Measurements from ENCODE around the gene LRP1B.
A peak's percentile ranks its signal among the peaks of the same experiment; 100 is the strongest.

The LRP1B gene

DNA sequence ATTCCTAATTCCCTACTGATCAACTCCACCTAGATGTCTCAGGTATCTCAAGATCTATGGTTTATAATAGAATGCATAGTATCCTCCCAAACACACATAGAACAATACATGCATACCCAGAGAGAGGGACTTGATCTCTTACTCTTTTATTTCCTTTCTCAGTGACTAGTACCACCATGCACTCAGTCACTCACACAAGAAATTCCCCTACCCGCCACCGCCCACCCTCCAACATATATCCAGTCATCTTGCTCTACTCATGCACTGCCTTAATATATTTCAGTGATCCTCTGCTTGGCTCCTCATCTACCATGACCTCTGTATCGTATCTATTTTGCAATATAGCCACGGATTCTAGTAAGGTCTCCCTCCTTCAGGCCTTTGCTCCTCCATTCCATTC is 996.9 kb downstream of the LRP1B start:
- no peaks in the 10 kb centered on the region for H3K36me3 ChIP-seq (ENCODE audit: insufficient read depth, low read length)
- no peaks in the 10 kb centered on the region for H3K27me3 ChIP-seq (ENCODE audit: insufficient read depth, low read length, poor library complexity)
- peak overlapping the region; percentile 56 for H3K27ac ChIP-seq (ENCODE audit: low read length)
- no peaks in the 10 kb centered on the region for H4K20me1 ChIP-seq (ENCODE audit: insufficient read depth, low read length)
- no peak overlapping the region for H3K9ac ChIP-seq (ENCODE audit: low read depth, low read length)
- no peak overlapping the region for H3K4me2 ChIP-seq (ENCODE audit: insufficient read depth, low read length)
- H3K9me3 ChIP-seq (ENCODE audit: insufficient read depth, low read length, severe bottlenecking), result peaks cover 2% of the 10 kb centered on the region
- ATAC-seq (ENCODE audit: insufficient read depth, low read depth) (no peak), DNase-seq (no peak)
- H2AFZ ChIP-seq (ENCODE audit: low read depth, low read length), result no peak overlapping the region
- H3K4me3 ChIP-seq (ENCODE audit: low read depth in 1 of 2, low read length in 2 of 2), result no peak overlapping the region
- H3K79me2 ChIP-seq (ENCODE audit: insufficient read depth, low read length), result no peaks in the 10 kb centered on the region
- H3K4me1 ChIP-seq (ENCODE audit: insufficient read depth, low read length), result peaks cover 51% of the 10 kb centered on the region
- TF ChIP-seq EZH2 (IDR thresholded peaks at IDR 0.05; ENCODE audit: borderline replicate concordance, low read depth, low read length, severe bottlenecking), result no peak
- TF ChIP-seq, protein P1, sequence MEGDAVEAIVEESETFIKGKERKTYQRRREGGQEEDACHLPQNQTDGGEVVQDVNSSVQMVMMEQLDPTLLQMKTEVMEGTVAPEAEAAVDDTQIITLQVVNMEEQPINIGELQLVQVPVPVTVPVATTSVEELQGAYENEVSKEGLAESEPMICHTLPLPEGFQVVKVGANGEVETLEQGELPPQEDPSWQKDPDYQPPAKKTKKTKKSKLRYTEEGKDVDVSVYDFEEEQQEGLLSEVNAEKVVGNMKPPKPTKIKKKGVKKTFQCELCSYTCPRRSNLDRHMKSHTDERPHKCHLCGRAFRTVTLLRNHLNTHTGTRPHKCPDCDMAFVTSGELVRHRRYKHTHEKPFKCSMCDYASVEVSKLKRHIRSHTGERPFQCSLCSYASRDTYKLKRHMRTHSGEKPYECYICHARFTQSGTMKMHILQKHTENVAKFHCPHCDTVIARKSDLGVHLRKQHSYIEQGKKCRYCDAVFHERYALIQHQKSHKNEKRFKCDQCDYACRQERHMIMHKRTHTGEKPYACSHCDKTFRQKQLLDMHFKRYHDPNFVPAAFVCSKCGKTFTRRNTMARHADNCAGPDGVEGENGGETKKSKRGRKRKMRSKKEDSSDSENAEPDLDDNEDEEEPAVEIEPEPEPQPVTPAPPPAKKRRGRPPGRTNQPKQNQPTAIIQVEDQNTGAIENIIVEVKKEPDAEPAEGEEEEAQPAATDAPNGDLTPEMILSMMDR (IDR thresholded peaks at IDR 0.05; ENCODE audit: borderline replicate concordance, extremely low read depth, low read length, poor library complexity, severe bottlenecking), result no peak

DNA sequence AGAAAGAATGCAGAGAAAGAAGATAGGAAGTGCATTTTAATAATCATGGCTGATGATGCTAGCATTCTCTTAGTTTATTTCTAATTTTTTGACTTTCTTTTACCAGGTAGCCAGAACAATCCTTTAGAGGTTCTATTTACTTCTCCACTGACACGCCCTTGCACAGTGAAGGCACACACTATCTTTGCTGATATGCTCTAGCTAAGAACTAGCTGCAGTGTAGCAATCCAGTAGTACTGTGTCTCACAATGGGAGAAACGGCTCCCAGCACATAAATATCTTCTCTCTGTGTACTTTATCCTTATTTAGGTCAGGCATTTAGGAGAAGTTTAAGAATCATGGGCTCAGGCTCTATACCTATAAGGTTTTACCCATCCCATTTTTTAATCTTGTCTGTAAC is 1005.4 kb downstream of the LRP1B start:
- no peak for ATAC-seq (ENCODE audit: insufficient read depth, low read depth)
- TF ChIP-seq, protein P1 (IDR thresholded peaks at IDR 0.05; ENCODE audit: borderline replicate concordance, extremely low read depth, low read length, poor library complexity, severe bottlenecking), result no peak
- no peak for TF ChIP-seq EZH2 (IDR thresholded peaks at IDR 0.05; ENCODE audit: borderline replicate concordance, low read depth, low read length, severe bottlenecking)
- H3K9ac ChIP-seq (ENCODE audit: low read depth, low read length), result no peak overlapping the region

DNA sequence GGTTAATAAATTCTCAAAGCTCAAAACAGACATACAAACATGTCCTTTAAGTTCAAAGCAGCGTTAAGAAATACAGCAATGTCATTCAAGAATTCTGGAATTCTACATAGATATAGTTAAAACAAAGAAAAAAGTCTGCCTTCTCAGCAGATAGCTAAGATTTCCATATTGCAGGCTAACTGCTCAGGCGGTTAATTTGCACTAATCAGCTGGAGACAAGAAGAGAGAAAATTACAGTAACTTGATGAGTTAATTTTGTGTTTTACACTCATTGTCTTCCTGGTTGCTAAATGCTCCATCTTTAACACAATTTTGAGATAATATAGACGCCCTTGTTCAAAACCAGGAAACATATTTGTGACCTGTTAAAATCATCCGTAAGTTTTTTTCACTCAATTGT is 1012.0 kb downstream of the LRP1B start:
- Histone ChIP-seq H3K36me3 (ENCODE audit: insufficient read depth, low read length) (no peaks in the 10 kb centered on the region), H2AFZ (ENCODE audit: low read depth, low read length) (no peak overlapping the region; the same call in 1 of the 2 replicates), H4K20me1 (ENCODE audit: insufficient read depth, low read length) (no peaks in the 10 kb centered on the region), H3K9me3 (ENCODE audit: insufficient read depth, low read length, severe bottlenecking) (no peaks in the 10 kb centered on the region), H3K4me2 (ENCODE audit: insufficient read depth, low read length) (no peak overlapping the region), H3K27ac (ENCODE audit: low read length) (no peak overlapping the region), H3K27me3 (ENCODE audit: insufficient read depth, low read length, poor library complexity) (no peaks in the 10 kb centered on the region), H3K4me3 (ENCODE audit: low read depth in 1 of 2, low read length in 2 of 2) (no peak overlapping the region), H3K79me2 (ENCODE audit: insufficient read depth, low read length) (no peaks in the 10 kb centered on the region), H3K4me1 (ENCODE audit: insufficient read depth, low read length) (no peaks in the 10 kb centered on the region), H3K9ac (ENCODE audit: low read depth, low read length) (no peak overlapping the region)
- TF ChIP-seq EZH2 (IDR thresholded peaks at IDR 0.05; ENCODE audit: borderline replicate concordance, low read depth, low read length, severe bottlenecking), result no peak
- TF ChIP-seq, protein P1 (IDR thresholded peaks at IDR 0.05; ENCODE audit: borderline replicate concordance, extremely low read depth, low read length, poor library complexity, severe bottlenecking), result no peak
- ATAC-seq (ENCODE audit: insufficient read depth, low read depth) (no peak), DNase-seq (no peak)

More for the DNA sequence above, 1005.4 kb downstream of the LRP1B start:
- no peaks in the 10 kb centered on the region for H3K36me3 ChIP-seq (ENCODE audit: insufficient read depth, low read length)
- no peak overlapping the region for H3K4me3 ChIP-seq (ENCODE audit: low read depth in 1 of 2, low read length in 2 of 2)
- H3K9me3 ChIP-seq (ENCODE audit: insufficient read depth, low read length, severe bottlenecking), result no peaks in the 10 kb centered on the region
- no peak overlapping the region for H2AFZ ChIP-seq (ENCODE audit: low read depth, low read length)
- no peak overlapping the region for H3K27ac ChIP-seq (ENCODE audit: low read length)
- no peak overlapping the region for H3K4me2 ChIP-seq (ENCODE audit: insufficient read depth, low read length)
- no peaks in the 10 kb centered on the region for H4K20me1 ChIP-seq (ENCODE audit: insufficient read depth, low read length)
- DNase-seq, result no peak
- no peaks in the 10 kb centered on the region for H3K4me1 ChIP-seq (ENCODE audit: insufficient read depth, low read length)
- no peaks in the 10 kb centered on the region for H3K27me3 ChIP-seq (ENCODE audit: insufficient read depth, low read length, poor library complexity)
- H3K79me2 ChIP-seq (ENCODE audit: insufficient read depth, low read length), result no peaks in the 10 kb centered on the region

DNA sequence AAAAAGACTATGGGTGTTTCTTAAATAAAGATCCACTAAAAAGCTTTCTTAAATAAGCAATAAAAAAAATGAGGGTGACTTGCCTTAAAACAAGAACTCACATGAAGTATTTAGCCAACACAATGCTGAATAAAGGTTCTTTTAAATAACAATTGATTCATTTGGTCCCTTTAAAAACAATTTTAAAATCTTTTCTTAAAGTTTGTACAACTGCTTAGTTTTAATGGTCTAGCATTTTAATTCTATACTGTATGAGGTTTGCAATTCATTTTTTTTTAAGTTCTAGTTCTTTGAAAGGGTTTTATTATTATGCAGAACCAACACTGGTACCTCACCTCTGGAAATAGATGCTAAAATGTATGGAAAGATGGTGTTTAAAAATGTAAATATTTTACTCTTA is 1017.5 kb downstream of the LRP1B start:
- TF ChIP-seq EZH2 (IDR thresholded peaks at IDR 0.05; ENCODE audit: borderline replicate concordance, low read depth, low read length, severe bottlenecking), result no peak
- TF ChIP-seq, protein P1 (IDR thresholded peaks at IDR 0.05; ENCODE audit: borderline replicate concordance, extremely low read depth, low read length, poor library complexity, severe bottlenecking), result no peak
- Histone ChIP-seq H3K4me3 (ENCODE audit: low read depth in 1 of 2, low read length in 2 of 2) (no peak overlapping the region), H3K9ac (ENCODE audit: low read depth, low read length) (no peak overlapping the region), H3K36me3 (ENCODE audit: insufficient read depth, low read length) (no peaks in the 10 kb centered on the region), H3K4me2 (ENCODE audit: insufficient read depth, low read length) (no peak overlapping the region), H3K79me2 (ENCODE audit: insufficient read depth, low read length) (no peaks in the 10 kb centered on the region), H2AFZ (ENCODE audit: low read depth, low read length) (no peak overlapping the region), H3K9me3 (ENCODE audit: insufficient read depth, low read length, severe bottlenecking) (peaks cover 12% of the 10 kb centered on the region), H3K4me1 (ENCODE audit: insufficient read depth, low read length) (peaks cover 20% of the 10 kb centered on the region), H4K20me1 (ENCODE audit: insufficient read depth, low read length) (no peaks in the 10 kb centered on the region), H3K27ac (ENCODE audit: low read length) (no peak overlapping the region), H3K27me3 (ENCODE audit: insufficient read depth, low read length, poor library complexity) (no peaks in the 10 kb centered on the region)
- no peak for ATAC-seq (ENCODE audit: insufficient read depth, low read depth)
- DNase-seq, result no peak

All from DND-41 (cell line).